Karpas-422 (cell line): ENCODE data around the gene BRAF. TPM values are rescaled to one million over a fixed set of nuclear protein-coding genes. Genes with fewer than 3 reads are reported as not detected.
"Not testable (repeated sequence)": the region's sequence is repeated elsewhere in the genome, so short reads cannot be mapped to it uniquely, and the experiment has no call there.

Source experiments
- DNase-seq: peaks from one replicate; pipeline ENCODE4 v3.0.0-alpha.2; 2015
- H2AFZ ChIP-seq: fragments of 200-600 bp; sonication (generic); 2 replicates; pipeline ENCODE4 v1.6.1; 2014; ENCODE audit warnings: antibody characterized with exemption, low read length, mixed read lengths
- H3K27ac ChIP-seq: fragments of 200-600 bp; sonication (generic); 2 replicates; pipeline ENCODE4 v1.5.1; 2014; ENCODE audit warnings: mild to moderate bottlenecking, low read length, moderate library complexity
- H3K27me3 ChIP-seq: fragments of 200-600 bp; sonication (generic); 2 replicates; pipeline ENCODE4 v1.6.1; 2014; ENCODE audit warnings: low read length, mixed read lengths
- H3K36me3 ChIP-seq: fragments of 200-600 bp; sonication (generic); 2 replicates; pipeline ENCODE4 v1.6.1; 2014; ENCODE audit warnings: low read length, mixed read lengths; ENCODE audit not compliant: insufficient read depth
- H3K4me1 ChIP-seq: fragments of 200-600 bp; sonication (generic); 2 replicates; pipeline ENCODE4 v1.6.1; 2014; ENCODE audit warnings: mild to moderate bottlenecking, low read length, mixed read lengths
- H3K4me2 ChIP-seq: fragments of 200-600 bp; sonication (generic); 2 replicates; pipeline ENCODE4 v1.6.1; 2014; ENCODE audit warnings: low read length, low read depth, mild to moderate bottlenecking; ENCODE audit not compliant: poor library complexity, severe bottlenecking
- H3K4me3 ChIP-seq: fragments of 200-600 bp; sonication (generic); 2 replicates; pipeline ENCODE4 v1.5.1; 2014; ENCODE audit warnings: mild to moderate bottlenecking, antibody characterized with exemption, low read length, mixed read lengths
- H3K79me2 ChIP-seq: fragments of 200-600 bp; sonication (generic); 2 replicates; pipeline ENCODE4 v1.6.1; 2014; ENCODE audit warnings: mild to moderate bottlenecking, low read length, mixed read lengths
- H3K9ac ChIP-seq: fragments of 200-600 bp; sonication (generic); 2 replicates; pipeline ENCODE4 v1.6.0; 2014; ENCODE audit warnings: low read length
- H3K9me2 ChIP-seq: fragments of 200-600 bp; sonication (generic), shearing (Covaris generic); replicated peaks from 2 replicates; pipeline ENCODE4 v1.6.0; 2014; ENCODE audit warnings: mild to moderate bottlenecking, low read length, moderate library complexity; ENCODE audit not compliant: insufficient read depth
- H3K9me3 ChIP-seq: fragments of 300-700, 200-600 bp; sonication (generic); 2 replicates; pipeline ENCODE4 v1.6.1; 2014; ENCODE audit warnings: low read length, mixed read lengths
- H4K20me1 ChIP-seq: fragments of 200-600 bp; sonication (generic); 2 replicates; pipeline ENCODE4 v1.6.1; 2014; ENCODE audit warnings: mild to moderate bottlenecking, antibody characterized with exemption, low read length, low read depth; ENCODE audit not compliant: insufficient read depth
- total RNA-seq: library from RNA; depleted of rRNA; stranded (reverse); fragments of >200 nt; shearing (Covaris generic); gene quantifications from 2 replicates; pipeline ENCODE4 v1.2.3, GENCODE V29; 2014; ENCODE audit warnings: low replicate concordance

Gene BRAF
- total RNA-seq, 1 experiment from 2014 or later = 72.6 TPM

DNA sequence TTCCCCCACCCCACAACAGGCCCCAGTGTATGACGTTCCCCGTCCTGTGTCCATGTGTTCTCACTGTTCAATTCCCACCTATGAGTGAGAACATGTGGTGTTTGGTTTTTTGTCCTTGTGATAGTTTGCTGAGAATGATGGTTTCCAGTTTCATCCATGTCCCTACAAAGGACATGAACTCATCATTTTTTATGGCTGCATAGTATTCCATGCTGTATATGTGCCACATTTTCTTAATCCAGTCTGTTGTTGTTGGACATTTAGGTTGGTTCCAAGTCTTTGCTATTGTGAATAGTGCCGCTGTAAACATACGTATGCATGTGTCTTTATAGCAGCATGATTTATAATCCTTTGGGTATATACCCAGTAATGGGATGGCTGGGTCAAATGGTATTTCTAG is 216.0 kb downstream of the BRAF start:
- not testable (repeated sequence) for H3K4me2 ChIP-seq, H3K4me1 ChIP-seq, H3K79me2 ChIP-seq, H3K27ac ChIP-seq, H3K27me3 ChIP-seq, H3K9me3 ChIP-seq, H3K9ac ChIP-seq, H3K9me2 ChIP-seq, DNase-seq, H4K20me1 ChIP-seq, H2AFZ ChIP-seq, H3K4me3 ChIP-seq
- peaks cover 13% of the 10 kb centered on the region; the same call in 1 of the 2 replicates for H3K36me3 ChIP-seq

DNA sequence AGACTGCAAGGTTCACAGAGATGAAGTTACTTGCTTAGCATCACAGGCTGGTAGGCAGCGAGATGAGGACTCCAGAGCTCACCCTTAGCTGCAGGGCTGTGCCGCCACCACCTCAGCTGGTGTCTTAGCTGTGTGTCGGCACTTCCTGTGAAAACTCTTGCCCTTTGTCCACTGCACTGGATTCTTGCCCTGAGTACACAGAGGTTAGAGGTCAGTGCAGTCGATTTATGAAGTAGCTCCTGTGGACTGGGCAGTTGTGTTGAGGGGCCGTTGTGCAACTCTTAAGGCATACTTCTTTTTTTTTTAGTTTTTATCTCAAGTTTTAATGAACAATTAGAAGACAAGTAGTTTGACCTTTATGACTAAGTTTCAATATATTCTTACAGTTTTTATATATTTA is 217.6 kb downstream of the BRAF start:
- H3K9ac ChIP-seq = no peak overlapping the region
- no peaks in the 10 kb centered on the region for H3K9me3 ChIP-seq
- no peaks in the 10 kb centered on the region for H3K9me2 ChIP-seq
- H3K27ac ChIP-seq = no peak overlapping the region
- no peak overlapping the region for H3K4me2 ChIP-seq
- H3K27me3 ChIP-seq = no peaks in the 10 kb centered on the region
- no peaks in the 10 kb centered on the region for H3K4me1 ChIP-seq
- no peaks in the 10 kb centered on the region for H4K20me1 ChIP-seq
- peaks cover 19% of the 10 kb centered on the region; the same call in 1 of the 2 replicates for H3K36me3 ChIP-seq
- H2AFZ ChIP-seq = no peak overlapping the region
- peaks cover 21% of the 10 kb centered on the region for H3K79me2 ChIP-seq
- DNase-seq = no peak
- no peak overlapping the region for H3K4me3 ChIP-seq

- H3K79me2 ChIP-seq = peaks cover 50% of the 10 kb centered on the region
- H3K27ac ChIP-seq = no peak overlapping the region
- no peaks in the 10 kb centered on the region for H3K27me3 ChIP-seq
- H3K4me2 ChIP-seq = no peak overlapping the region
- no peaks in the 10 kb centered on the region for H3K4me1 ChIP-seq
- peaks cover 21% of the 10 kb centered on the region; the same call in 1 of the 2 replicates for H3K36me3 ChIP-seq
- no peak overlapping the region for H3K9ac ChIP-seq
- no peak for DNase-seq
- no peaks in the 10 kb centered on the region for H3K9me3 ChIP-seq
- no peak overlapping the region for H3K4me3 ChIP-seq
- no peaks in the 10 kb centered on the region for H3K9me2 ChIP-seq
- H4K20me1 ChIP-seq = no peaks in the 10 kb centered on the region
- H2AFZ ChIP-seq = no peak overlapping the region
Measured at GRCh38 chr7:140704205-140704604, 220.5 kb downstream of the BRAF start.

GRCh38 chr7:140702774-140703173 is 222.0 kb downstream of the BRAF start:
- Histone ChIP-seq H2AFZ (no peak overlapping the region), H3K27ac (no peak overlapping the region), H3K27me3 (no peaks in the 10 kb centered on the region), H3K9me3 (no peaks in the 10 kb centered on the region), H3K79me2 (peaks cover 64% of the 10 kb centered on the region), H3K36me3 (peaks cover 22% of the 10 kb centered on the region; the same call in 1 of the 2 replicates), H3K4me1 (peaks cover 8% of the 10 kb centered on the region), H3K4me3 (no peak overlapping the region), H3K9me2 (no peaks in the 10 kb centered on the region), H3K4me2 (no peak overlapping the region), H3K9ac (no peak overlapping the region), H4K20me1 (peaks cover 7% of the 10 kb centered on the region; the same call in 1 of the 2 replicates)
- DNase-seq = no peak

DNA sequence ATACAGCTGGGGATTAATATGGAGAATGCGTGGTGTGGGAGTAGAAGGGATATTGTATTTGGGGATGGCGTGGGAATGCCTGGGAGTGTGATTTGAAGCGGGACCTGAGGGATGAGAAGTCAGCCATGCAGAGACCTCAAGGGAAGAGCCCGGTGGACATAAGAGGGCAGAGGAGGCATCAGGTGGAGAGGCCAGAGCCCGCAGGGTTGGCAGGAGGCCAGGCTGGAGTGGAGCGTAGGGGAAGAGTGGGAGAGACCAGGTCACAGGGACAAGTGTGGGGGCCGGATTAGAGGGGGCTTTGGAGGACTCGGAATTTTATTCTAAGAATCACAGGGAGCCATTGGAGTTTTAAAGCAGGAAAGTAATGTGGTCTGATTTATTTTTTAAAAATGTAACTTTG is 226.3 kb downstream of the BRAF start:
- Histone ChIP-seq H3K36me3 (peaks cover 10% of the 10 kb centered on the region; the same call in 1 of the 2 replicates), H3K9me3 (no peaks in the 10 kb centered on the region), H3K27ac (no peak overlapping the region), H2AFZ (no peak overlapping the region), H3K4me3 (peak overlapping the region; percentile 81), H3K79me2 (peaks cover 68% of the 10 kb centered on the region), H3K27me3 (no peaks in the 10 kb centered on the region), H3K4me2 (peak overlapping the region; percentile 80), H3K9ac (peak overlapping the region; percentile 84), H3K4me1 (peaks cover 18% of the 10 kb centered on the region), H4K20me1 (peaks cover 11% of the 10 kb centered on the region; the same call in 1 of the 2 replicates), H3K9me2 (no peaks in the 10 kb centered on the region)
- DNase-seq = no peak

- Histone ChIP-seq H2AFZ (no peak overlapping the region), H3K4me1 (peaks cover 18% of the 10 kb centered on the region), H3K4me3 (peak overlapping the region; percentile 81), H3K4me2 (peak overlapping the region; percentile 80), H3K27me3 (no peaks in the 10 kb centered on the region), H3K9me2 (no peaks in the 10 kb centered on the region), H3K9me3 (no peaks in the 10 kb centered on the region), H3K79me2 (peaks cover 59% of the 10 kb centered on the region), H4K20me1 (peaks cover 11% of the 10 kb centered on the region; the same call in 1 of the 2 replicates), H3K27ac (peak overlapping the region; percentile 55; the same call in 1 of the 2 replicates), H3K36me3 (peaks cover 6% of the 10 kb centered on the region; the same call in 1 of the 2 replicates), H3K9ac (peak overlapping the region; percentile 84)
- no peak for DNase-seq
Measured at GRCh38 chr7:140697447-140698143, 227.1 kb downstream of the BRAF start.

- peak; percentile 89 for DNase-seq
- Histone ChIP-seq H3K4me3 (peak within 1 kb of the TSS; percentile 81), H3K9me2 (no peaks in the 10 kb centered on the region), H3K4me1 (peaks cover 18% of the 10 kb centered on the region), H3K27me3 (no peaks in the 10 kb centered on the region), H3K4me2 (peak within 1 kb of the TSS; percentile 80), H3K27ac (peak within 1 kb of the TSS; percentile 55; the same call in 1 of the 2 replicates), H3K36me3 (0 out of 2 replicates have a peak, but pooled peaks cover 4% of the 10 kb centered on the region), H3K79me2 (peaks cover 52% of the 10 kb centered on the region), H4K20me1 (peaks cover 11% of the 10 kb centered on the region; the same call in 1 of the 2 replicates), H3K9ac (peak within 1 kb of the TSS; percentile 84), H3K9me3 (no peaks in the 10 kb centered on the region), H2AFZ (peak within 1 kb of the TSS; percentile 86; the same call in 1 of the 2 replicates)
Measured at GRCh38 chr7:140696680-140697446, 227.9 kb downstream of the BRAF start, which contains the start of gene NDUFB2. TSS of gene NDUFB2 (plus strand) at chr7:140696708. CDS start at chr7:140696745, 37 bp downstream.
